HG03108 (cell line): ENCODE results near the gene MACROD2.

ENCODE experiments used
- ATAC-seq: cut with Tn5 transposase; IDR thresholded peaks from one replicate; pipeline ENCODE4 v1.9.1; 2021; ENCODE audit warnings: moderate library complexity; ENCODE audit not compliant: unreplicated experiment

Gene MACROD2

DNA sequence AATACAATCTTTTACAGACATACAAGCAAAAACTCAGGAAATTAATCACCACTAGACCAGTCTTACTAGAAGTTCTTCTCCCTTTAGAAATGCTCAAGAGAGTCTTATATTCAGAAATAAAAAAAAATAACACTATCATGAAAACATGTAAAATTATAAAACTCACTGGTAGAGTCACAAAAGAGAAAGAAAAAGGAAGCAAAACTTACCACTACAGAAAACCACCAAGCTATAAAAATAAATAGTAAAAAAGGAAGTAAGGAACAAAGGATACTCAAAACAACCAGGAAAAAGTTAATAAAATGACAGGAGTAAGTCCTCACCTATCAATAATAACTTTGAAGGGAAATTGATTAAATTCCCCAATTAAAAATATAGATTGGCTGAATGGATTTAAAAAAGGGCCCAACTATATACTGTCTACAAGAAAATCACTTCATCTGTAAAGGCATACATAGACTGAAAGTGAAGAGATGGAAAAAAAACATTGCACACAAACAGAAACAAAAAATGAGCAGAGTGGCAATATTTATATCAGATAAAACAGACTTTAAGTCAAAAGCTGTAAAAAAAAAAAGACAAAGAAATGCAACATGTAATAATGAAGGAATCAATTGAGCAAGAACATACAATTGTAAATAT, 2088.4 kb downstream of the MACROD2 start:
- ATAC-seq = no peak

DNA sequence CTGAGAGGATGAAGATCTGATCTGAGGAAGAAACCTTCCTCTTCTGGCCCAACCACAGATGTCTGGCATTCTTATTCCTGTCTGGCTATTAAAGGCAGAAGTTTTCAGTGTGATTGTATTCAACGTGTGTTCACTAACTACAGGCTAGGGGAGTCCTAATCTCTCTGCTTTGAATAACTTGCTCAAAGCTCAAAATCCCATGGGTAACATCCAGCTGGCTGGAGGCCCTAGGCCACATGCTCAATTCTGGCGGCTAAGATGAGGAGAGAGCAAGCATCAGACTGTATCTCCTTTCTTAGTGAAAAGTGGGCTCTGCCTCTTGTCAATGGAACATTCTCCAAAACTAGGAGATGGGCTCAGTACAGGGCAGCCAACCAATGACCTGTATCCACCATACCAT, 2099.9 kb downstream of the MACROD2 start:
- no peak for ATAC-seq

DNA sequence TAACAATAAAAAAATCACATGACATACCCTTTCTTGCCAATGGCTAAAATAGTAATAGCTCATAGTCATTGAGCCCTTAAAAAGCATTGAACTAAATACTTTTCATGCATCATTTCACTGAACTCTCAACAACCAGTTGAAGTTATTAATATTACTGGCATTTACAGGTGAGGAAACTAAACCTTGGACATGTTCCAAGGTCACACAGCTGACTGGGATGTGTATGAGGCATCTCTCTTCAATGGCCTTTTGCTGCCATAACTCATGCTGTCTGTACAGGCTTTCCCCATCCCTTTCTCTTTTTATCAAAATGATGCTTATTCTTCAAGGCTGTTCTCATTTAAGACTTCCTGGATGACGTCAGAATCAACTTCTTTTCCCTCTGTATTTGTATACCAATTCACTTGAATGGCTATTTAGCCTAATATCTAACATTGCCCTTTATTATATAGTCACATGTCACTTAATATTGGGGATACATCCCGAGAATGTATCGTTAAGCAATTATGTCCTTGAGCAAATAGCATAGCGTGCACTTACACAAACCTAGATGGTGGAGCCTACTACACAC, 2101.5 kb downstream of the MACROD2 start:
- no peak for ATAC-seq

GRCh38 chr20:16097788-16098187, 2102.5 kb downstream of the MACROD2 start:
- ATAC-seq = no peak

- no peak for ATAC-seq
Measured at GRCh38 chr20:16098890-16099639, 2103.7 kb downstream of the MACROD2 start.

DNA sequence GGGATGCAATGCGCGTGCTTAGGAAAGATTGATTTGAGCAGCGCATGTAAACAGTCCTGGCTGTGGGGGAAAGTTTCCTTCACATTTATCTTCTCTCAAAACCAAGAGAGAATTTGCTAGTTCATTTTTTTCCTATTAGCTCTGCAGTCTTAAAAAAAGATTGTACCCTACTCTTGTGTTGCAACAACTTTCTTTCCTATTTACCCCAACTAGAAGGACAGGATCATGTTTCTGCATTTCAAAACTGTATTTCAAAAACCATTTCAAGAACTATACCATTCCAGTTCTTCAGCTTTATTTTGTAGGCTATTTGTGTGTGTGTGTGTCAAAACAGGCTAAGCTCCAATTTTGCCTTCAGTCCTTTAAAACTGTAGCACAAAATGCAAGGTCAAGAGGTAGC, 2104.8 kb downstream of the MACROD2 start:
- ATAC-seq = no peak

GRCh38 chr20:16100767-16101166, 2105.5 kb downstream of the MACROD2 start:
- no peak for ATAC-seq
